Measurements from ENCODE around the gene ZNF366. TPM values are rescaled to one million over a fixed set of nuclear protein-coding genes. Genes with fewer than 3 reads are reported as not detected.

The ZNF366 gene
- polyA plus RNA-seq, 2 of the 4 experiments (the other 2 are of a cell fraction): not detected

- no peak for TF ChIP-seq ZSCAN20 (CRISPR knock-in tag; IDR thresholded peaks at IDR 0.05)
- TF ChIP-seq MAZ (IDR thresholded peaks at IDR 0.05; ENCODE audit: borderline replicate concordance, low read depth, low read length): no peak
- TF ChIP-seq EHMT2 (IDR thresholded peaks at IDR 0.05; ENCODE audit: low read depth): no peak
- no peak for TF ChIP-seq HOXA7 (CRISPR knock-in tag; IDR thresholded peaks at IDR 0.05)
These were observed 18.6 kb upstream of the ZNF366 start (continued) for GRCh38 chr5:72525816-72526215.

GRCh38 chr5:72523960-72524582 is 16.9 kb upstream of the ZNF366 start:
- Histone ChIP-seq H3K4me2 (no peak overlapping the region), H3K27ac (no peak overlapping the region), H3K4me3 (no peak overlapping the region), H3K4me1 (no peaks in the 10 kb centered on the region), H3K9me3 (peaks cover 20% of the 10 kb centered on the region)
- ATAC-seq: peak in 1 of 2 experiments; percentile 74; a peak in 2 of 6 replicates
- WGBS (ENCODE audit: missing lambda C conversion rate): 52% methylated on average over 3 of the region's 3 CpGs
- ChIA-PET CTCF (interaction anchor here (0.6 to 2.6 kb wide), 28 partner anchors 9 to 362 kb away, joined by 3 to 34 read pairs (median 4); partner anchors contain the start of gene ZNF366), POLR2A (interaction anchor here (1.0 kb wide), 1 partner anchor 158 kb away, joined by 4 read pairs; no protein-coding TSS in a partner anchor)
- peak; percentile 91 for FAIRE-seq
- DNase-seq (ENCODE audit: low read depth in 1 of 2, low spot score in 1 of 2): peak in 1 of 2 experiments; percentile 83
- TF ChIP-seq SMC3 (IDR thresholded peaks at IDR 0.05) (peak; percentile 77), CTCF (IDR thresholded peaks at IDR 0.05) (peak; percentile 56), HOXB5 (CRISPR knock-in tag; IDR thresholded peaks at IDR 0.05) (no peak), RAD21 (conservative IDR thresholded peaks at IDR 0.05 in 1 of 2, IDR thresholded peaks at IDR 0.05 in 1 of 2) (peak; percentile 73 to 86)

DNA sequence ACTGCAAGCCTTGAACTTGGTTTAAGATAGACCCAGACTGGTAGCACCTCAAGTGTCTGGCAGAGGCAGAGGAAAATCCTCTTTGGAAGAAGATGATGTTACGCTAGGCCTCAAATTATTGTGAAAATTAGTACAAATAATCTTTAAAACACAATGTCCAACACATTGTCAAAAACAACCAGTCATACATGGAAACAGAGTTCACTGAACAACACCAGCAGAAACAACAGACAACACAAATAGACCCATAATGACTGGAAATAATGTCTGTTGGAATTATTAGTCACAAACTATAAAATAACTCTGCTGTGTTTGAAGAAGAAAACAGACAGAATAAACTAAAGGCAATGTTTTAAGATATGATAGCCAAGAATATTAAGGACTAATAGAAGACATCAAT is 15.4 kb upstream of the ZNF366 start:
- ChIA-PET POLR2A (no interaction called here), CTCF (interaction anchor here (0.6 to 1.7 kb wide), 3 partner anchors 28 to 155 kb away, joined by 3 to 4 read pairs (median 3); no protein-coding TSS in a partner anchor)
- H3K4me1 ChIP-seq: no peaks in the 10 kb centered on the region
- H3K9me3 ChIP-seq: peaks cover 25% of the 10 kb centered on the region
- TF ChIP-seq PBX3 (IDR thresholded peaks at IDR 0.05) (no peak), HDAC2 (IDR thresholded peaks at IDR 0.05) (no peak), HOXA7 (CRISPR knock-in tag; IDR thresholded peaks at IDR 0.05) (no peak), HMGXB4 (CRISPR knock-in tag; IDR thresholded peaks at IDR 0.05; ENCODE audit: borderline replicate concordance) (no peak), NPAS2 (CRISPR knock-in tag; IDR thresholded peaks at IDR 0.05; ENCODE audit: borderline replicate concordance) (no peak), RNF2 (IDR thresholded peaks at IDR 0.05; ENCODE audit: borderline replicate concordance, low read depth) (no peak), ZFP36 (IDR thresholded peaks at IDR 0.05; ENCODE audit: borderline replicate concordance, partially characterized antibody) (no peak)
- no peak overlapping the region for H3K27ac ChIP-seq
- 96% methylated on average over 1 of the region's 1 CpG for WGBS (ENCODE audit: missing lambda C conversion rate)
- H3K4me3 ChIP-seq: no peak overlapping the region
- FAIRE-seq: no peak
- ATAC-seq: no peak
- no peak overlapping the region for H3K4me2 ChIP-seq
- DNase-seq (ENCODE audit: low read depth in 1 of 2, low spot score in 1 of 2): no peak

DNA sequence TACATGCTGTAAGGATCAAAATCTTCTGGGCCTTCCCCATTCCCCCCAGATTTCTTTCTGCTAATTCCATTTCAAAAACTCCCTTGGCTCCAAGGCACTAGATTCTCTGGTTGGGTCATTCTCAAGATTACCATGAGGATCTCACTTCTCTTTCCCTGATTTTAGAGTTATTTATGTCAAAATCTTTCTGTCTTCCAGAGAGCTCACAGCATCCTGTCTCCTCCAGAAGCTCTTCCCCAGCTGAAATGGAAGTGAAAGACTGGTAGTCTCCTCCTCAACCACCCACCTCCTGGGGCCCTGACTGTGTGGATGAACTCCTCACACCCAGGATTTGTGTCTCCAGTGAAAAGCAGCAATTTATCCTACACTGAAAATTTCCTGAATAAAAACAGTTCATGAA is 11.9 kb upstream of the ZNF366 start:
- Histone ChIP-seq H3K4me3 (no peak overlapping the region), H3K27ac (no peak overlapping the region), H3K9me3 (peaks cover 25% of the 10 kb centered on the region), H3K4me1 (no peaks in the 10 kb centered on the region), H3K4me2 (no peak overlapping the region)
- CTCF ChIA-PET: interaction anchor here (4.6 kb wide), 1 partner anchor 153 kb away, joined by 22 read pairs; no protein-coding TSS in a partner anchor
- FAIRE-seq: no peak
- DNase-seq (ENCODE audit: low read depth in 1 of 2, low spot score in 1 of 2): no peak
- POLR2A ChIA-PET: no interaction called here
- ATAC-seq: no peak
- TF ChIP-seq MYC (IDR thresholded peaks at IDR 0.05; ENCODE audit: borderline replicate concordance, low read length): no peak
- no peak for TF ChIP-seq HMGXB4 (CRISPR knock-in tag; IDR thresholded peaks at IDR 0.05; ENCODE audit: borderline replicate concordance)
- TF ChIP-seq CTCF (IDR thresholded peaks at IDR 0.05): no peak
- TF ChIP-seq KDM1A (IDR thresholded peaks at IDR 0.05; ENCODE audit: low read depth): no peak
- no peak for TF ChIP-seq HOXB13 (CRISPR knock-in tag; IDR thresholded peaks at IDR 0.05; ENCODE audit: low read depth)
- no peak for TF ChIP-seq BCL3 (IDR thresholded peaks at IDR 0.05)

Measured in A549 (cell line).